Measurements from ENCODE around the gene PLBD2. TPM values are rescaled to one million over a fixed set of nuclear protein-coding genes. Genes with fewer than 3 reads are reported as not detected.

Gene PLBD2
- polyA plus RNA-seq, 4 donors: 2.2 to 32.4 (median 6.7) TPM

DNA sequence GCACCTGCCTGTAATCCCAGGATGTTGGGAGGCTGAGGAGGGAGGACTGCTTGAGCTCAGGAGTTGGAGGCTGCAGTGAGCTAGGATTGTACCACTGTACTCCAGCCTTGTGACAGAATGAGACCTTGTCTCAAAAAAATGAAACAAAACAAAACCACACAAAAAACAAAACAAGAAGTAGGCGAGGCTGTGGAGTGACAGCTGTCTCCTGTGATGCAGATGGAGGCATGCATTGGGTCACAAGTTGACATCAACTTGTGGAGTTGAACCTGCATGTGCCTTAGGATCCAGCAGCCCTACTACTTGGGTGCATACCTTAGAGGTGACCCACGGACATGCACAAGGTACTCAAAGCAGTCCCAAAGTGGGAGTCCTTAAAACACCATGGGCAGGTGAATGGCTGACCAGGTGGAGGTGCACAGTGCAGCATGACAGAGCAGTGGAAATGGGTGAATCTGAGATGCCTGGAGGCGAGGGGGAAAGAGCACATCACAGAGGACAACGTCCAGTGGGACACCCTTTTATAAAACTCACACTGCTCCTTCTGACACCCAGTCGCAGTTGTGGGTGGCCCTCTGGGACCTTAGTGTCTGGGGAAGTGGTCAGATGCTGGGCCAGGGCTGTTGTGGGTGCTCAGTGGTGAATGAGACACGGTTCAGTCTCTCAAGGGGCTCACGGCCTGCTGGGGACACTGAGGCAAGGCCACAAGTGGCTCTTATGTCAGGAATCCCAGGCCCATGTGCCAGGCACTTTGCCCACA, 12.7 kb downstream of the PLBD2 start:
- no peaks in the 10 kb centered on the region for H3K27me3 ChIP-seq (ENCODE audit: control insufficient read depth in 3 of 3, insufficient read depth in 3 of 3, low read length in 3 of 3)
- DNase-seq (no peak), FAIRE-seq (no peak)
- peaks cover 2 to 50% (median 2%) of the 10 kb centered on the region in 3 donors for H3K36me3 ChIP-seq (ENCODE audit: control insufficient read depth in 3 of 3, insufficient read depth in 2 of 3, low read depth in 1 of 3, low read length in 3 of 3)
- no peak overlapping the region for H3K27ac ChIP-seq (ENCODE audit: low read depth in 1 of 3, low read length in 2 of 3)
- WGBS, 3 donors: 71 to 79% (median 76%) methylated on average over 7 of the region's 7 CpGs
- no peaks in the 10 kb centered on the region for H3K9me3 ChIP-seq (ENCODE audit: control insufficient read depth in 2 of 2, insufficient read depth in 1 of 2, low read depth in 1 of 2, low read length in 1 of 2)
- H3K4me1 ChIP-seq (ENCODE audit: control insufficient read depth in 3 of 3, insufficient read depth in 2 of 3, low read depth in 1 of 3, low read length in 2 of 3): no peaks in the 10 kb centered on the region
- no peak overlapping the region for H3K4me3 ChIP-seq (ENCODE audit: low read depth in 1 of 3, low read length in 3 of 3)

DNA sequence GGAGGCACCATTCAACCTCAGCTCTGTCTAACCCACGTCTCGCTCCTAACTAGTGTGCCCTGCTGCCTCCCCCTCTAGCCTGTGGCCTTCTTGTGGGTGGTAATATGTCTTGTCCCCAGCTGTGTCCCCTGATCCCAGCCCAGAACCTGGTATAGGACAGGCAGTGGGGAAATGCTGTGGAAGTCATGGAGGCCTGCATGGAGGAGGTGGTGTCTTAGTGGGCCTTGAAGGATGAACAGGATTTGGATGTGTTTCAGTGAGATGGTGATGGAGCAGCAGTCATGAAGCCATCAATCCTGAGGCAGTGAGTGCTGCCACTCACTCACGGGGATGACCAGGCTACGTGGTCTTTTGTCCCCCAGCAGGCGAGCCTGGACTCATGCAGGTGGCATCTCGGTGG, 13.4 kb downstream of the PLBD2 start:
- WGBS, 3 donors: 96 to 99% (median 97%) methylated on average over 6 of the region's 6 CpGs
- FAIRE-seq: no peak

DNA sequence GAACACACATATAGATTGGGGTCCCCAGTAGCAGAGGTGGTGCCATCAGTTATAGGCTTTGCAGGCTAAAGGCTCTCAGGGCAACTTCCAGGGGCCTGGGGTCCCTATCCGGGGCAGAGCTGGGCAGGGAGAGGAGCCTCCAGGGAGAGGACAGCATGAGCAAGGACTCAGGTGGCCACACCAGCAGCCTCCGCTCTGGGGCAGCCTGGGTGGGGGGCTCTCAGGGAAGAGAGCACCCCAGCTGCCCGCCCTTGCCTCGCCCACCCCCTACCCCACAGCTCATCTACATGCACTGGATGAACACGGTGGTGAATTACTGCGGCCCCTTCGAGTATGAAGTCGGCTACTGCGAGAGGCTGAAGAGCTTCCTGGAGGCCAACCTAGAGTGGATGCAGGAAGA, 14.0 kb downstream of the PLBD2 start:
- FAIRE-seq: no peak
- H3K27me3 ChIP-seq (ENCODE audit: control insufficient read depth in 3 of 3, insufficient read depth in 3 of 3, low read length in 3 of 3): no peaks in the 10 kb centered on the region
- peaks cover 2 to 56% (median 2%) of the 10 kb centered on the region in 3 donors for H3K36me3 ChIP-seq (ENCODE audit: control insufficient read depth in 3 of 3, insufficient read depth in 2 of 3, low read depth in 1 of 3, low read length in 3 of 3)
- WGBS, 3 donors: 96 to 100% (median 98%) methylated on average over 9 of the region's 9 CpGs
- no peak overlapping the region for H3K4me3 ChIP-seq (ENCODE audit: low read depth in 1 of 3, low read length in 3 of 3)
- H3K9me3 ChIP-seq (ENCODE audit: control insufficient read depth in 2 of 2, insufficient read depth in 1 of 2, low read depth in 1 of 2, low read length in 1 of 2): no peaks in the 10 kb centered on the region
- H3K4me1 ChIP-seq (ENCODE audit: control insufficient read depth in 3 of 3, insufficient read depth in 2 of 3, low read depth in 1 of 3, low read length in 2 of 3): no peaks in the 10 kb centered on the region
- no peak overlapping the region for H3K27ac ChIP-seq (ENCODE audit: low read depth in 1 of 3, low read length in 2 of 3)
- no peak for DNase-seq

More for the DNA sequence above, 13.4 kb downstream of the PLBD2 start:
- H3K9me3 ChIP-seq (ENCODE audit: control insufficient read depth in 2 of 2, insufficient read depth in 1 of 2, low read depth in 1 of 2, low read length in 1 of 2): no peaks in the 10 kb centered on the region
- peaks cover 2 to 56% (median 2%) of the 10 kb centered on the region in 3 donors for H3K36me3 ChIP-seq (ENCODE audit: control insufficient read depth in 3 of 3, insufficient read depth in 2 of 3, low read depth in 1 of 3, low read length in 3 of 3)
- no peak overlapping the region for H3K4me3 ChIP-seq (ENCODE audit: low read depth in 1 of 3, low read length in 3 of 3)
- no peak overlapping the region for H3K27ac ChIP-seq (ENCODE audit: low read depth in 1 of 3, low read length in 2 of 3)
- H3K27me3 ChIP-seq (ENCODE audit: control insufficient read depth in 3 of 3, insufficient read depth in 3 of 3, low read length in 3 of 3): no peaks in the 10 kb centered on the region
- no peaks in the 10 kb centered on the region for H3K4me1 ChIP-seq (ENCODE audit: control insufficient read depth in 3 of 3, insufficient read depth in 2 of 3, low read depth in 1 of 3, low read length in 2 of 3)
- DNase-seq: no peak

DNA sequence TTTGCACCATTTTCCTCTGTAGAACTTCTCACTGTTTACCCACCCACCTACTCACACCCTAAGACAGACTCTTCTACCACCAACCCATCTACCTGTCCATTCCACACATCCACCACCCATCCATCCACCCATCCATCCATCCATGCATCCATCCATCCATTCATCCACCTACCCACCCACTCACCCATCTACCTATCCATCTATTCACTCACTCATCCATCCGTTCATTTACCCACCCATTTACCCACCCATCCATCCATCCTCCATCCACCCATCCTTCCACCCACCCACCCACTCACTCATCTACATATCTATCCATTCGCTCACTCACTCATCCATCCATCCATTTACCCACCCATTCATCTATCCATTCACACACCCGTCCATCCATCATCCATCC, 15.1 kb downstream of the PLBD2 start:
- no peak for FAIRE-seq
- Histone ChIP-seq H3K9me3 (ENCODE audit: control insufficient read depth in 2 of 2, insufficient read depth in 1 of 2, low read depth in 1 of 2, low read length in 1 of 2) (no peaks in the 10 kb centered on the region), H3K4me3 (ENCODE audit: low read depth in 1 of 3, low read length in 3 of 3) (no peak overlapping the region), H3K27me3 (ENCODE audit: control insufficient read depth in 3 of 3, insufficient read depth in 3 of 3, low read length in 3 of 3) (no peaks in the 10 kb centered on the region), H3K4me1 (ENCODE audit: control insufficient read depth in 3 of 3, insufficient read depth in 2 of 3, low read depth in 1 of 3, low read length in 2 of 3) (no peaks in the 10 kb centered on the region), H3K27ac (ENCODE audit: low read depth in 1 of 3, low read length in 2 of 3) (no peak overlapping the region), H3K36me3 (ENCODE audit: control insufficient read depth in 3 of 3, insufficient read depth in 2 of 3, low read depth in 1 of 3, low read length in 3 of 3) (peaks cover 2 to 51% (median 4%) of the 10 kb centered on the region in 3 donors)
- DNase-seq: no peak
- WGBS, 3 donors: 92 to 98% (median 94%) methylated on average over 3 of the region's 3 CpGs

DNA sequence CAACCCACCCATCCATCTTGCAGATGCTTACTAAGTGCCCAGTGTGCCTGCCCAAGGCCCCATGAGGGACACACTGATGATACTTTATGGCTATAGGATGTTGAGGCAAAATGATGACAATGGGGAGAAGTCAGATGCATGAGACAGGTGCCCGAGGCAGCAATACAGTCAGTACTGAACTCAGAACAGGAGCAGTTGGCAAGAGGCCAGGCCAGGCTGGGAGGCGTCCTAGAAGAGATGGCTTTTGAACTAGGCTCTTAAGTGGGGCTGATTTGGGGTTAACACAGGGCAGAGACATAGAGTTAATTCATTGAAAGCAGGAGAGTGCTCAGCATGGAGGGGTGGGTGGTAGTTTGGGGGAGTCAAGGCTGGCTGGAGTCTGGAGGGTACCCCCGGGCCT, 15.6 kb downstream of the PLBD2 start:
- Histone ChIP-seq H3K9me3 (ENCODE audit: control insufficient read depth in 2 of 2, insufficient read depth in 1 of 2, low read depth in 1 of 2, low read length in 1 of 2) (no peaks in the 10 kb centered on the region), H3K27ac (ENCODE audit: low read depth in 1 of 3, low read length in 2 of 3) (no peak overlapping the region), H3K36me3 (ENCODE audit: control insufficient read depth in 3 of 3, insufficient read depth in 2 of 3, low read depth in 1 of 3, low read length in 3 of 3) (peaks cover 2 to 50% (median 4%) of the 10 kb centered on the region in 3 donors), H3K27me3 (ENCODE audit: control insufficient read depth in 3 of 3, insufficient read depth in 3 of 3, low read length in 3 of 3) (no peaks in the 10 kb centered on the region), H3K4me1 (ENCODE audit: control insufficient read depth in 3 of 3, insufficient read depth in 2 of 3, low read depth in 1 of 3, low read length in 2 of 3) (no peaks in the 10 kb centered on the region), H3K4me3 (ENCODE audit: low read depth in 1 of 3, low read length in 3 of 3) (no peak overlapping the region)
- WGBS, 3 donors: 53 to 72% (median 71%) methylated on average over 3 of the region's 3 CpGs
- no peak for FAIRE-seq
- DNase-seq: no peak

DNA sequence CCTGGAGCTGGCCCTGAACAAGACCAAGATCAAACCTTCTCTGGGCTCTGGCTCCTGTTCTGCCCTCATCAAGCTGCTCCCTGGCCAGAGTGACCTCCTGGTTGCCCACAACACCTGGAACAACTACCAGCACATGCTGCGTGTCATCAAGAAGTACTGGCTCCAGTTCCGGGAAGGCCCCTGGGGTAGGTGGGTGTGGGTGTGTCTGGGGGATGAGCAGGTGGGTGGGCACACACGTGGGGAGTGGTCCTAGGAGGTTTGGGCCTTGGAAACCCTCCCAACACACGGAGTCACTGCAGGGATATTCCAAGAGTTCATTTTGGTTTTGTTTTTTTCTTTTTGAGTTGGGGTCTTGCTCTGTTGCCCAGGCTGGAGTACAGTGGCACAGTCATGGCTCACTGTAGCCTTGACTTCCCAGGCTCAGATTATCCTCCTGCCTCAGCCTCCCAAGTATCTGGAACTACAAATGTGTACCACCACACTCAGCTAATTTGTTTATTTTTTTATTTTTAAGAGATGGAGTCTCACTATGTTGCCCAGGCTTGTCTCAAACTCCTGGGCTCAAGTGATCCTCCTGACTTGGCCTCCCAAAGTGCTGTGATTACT, 16.5 kb downstream of the PLBD2 start:
- Histone ChIP-seq H3K4me3 (ENCODE audit: low read depth in 1 of 3, low read length in 3 of 3) (no peak overlapping the region), H3K36me3 (ENCODE audit: control insufficient read depth in 3 of 3, insufficient read depth in 2 of 3, low read depth in 1 of 3, low read length in 3 of 3) (peaks cover 2 to 48% (median 2%) of the 10 kb centered on the region in 3 donors), H3K9me3 (ENCODE audit: control insufficient read depth in 2 of 2, insufficient read depth in 1 of 2, low read depth in 1 of 2, low read length in 1 of 2) (no peaks in the 10 kb centered on the region), H3K27ac (ENCODE audit: low read depth in 1 of 3, low read length in 2 of 3) (no peak overlapping the region), H3K4me1 (ENCODE audit: control insufficient read depth in 3 of 3, insufficient read depth in 2 of 3, low read depth in 1 of 3, low read length in 2 of 3) (no peaks in the 10 kb centered on the region), H3K27me3 (ENCODE audit: control insufficient read depth in 3 of 3, insufficient read depth in 3 of 3, low read length in 3 of 3) (no peaks in the 10 kb centered on the region)
- FAIRE-seq (no peak), DNase-seq (no peak)
- WGBS, 3 donors: 84 to 90% (median 89%) methylated on average over 4 of the region's 4 CpGs

DNA sequence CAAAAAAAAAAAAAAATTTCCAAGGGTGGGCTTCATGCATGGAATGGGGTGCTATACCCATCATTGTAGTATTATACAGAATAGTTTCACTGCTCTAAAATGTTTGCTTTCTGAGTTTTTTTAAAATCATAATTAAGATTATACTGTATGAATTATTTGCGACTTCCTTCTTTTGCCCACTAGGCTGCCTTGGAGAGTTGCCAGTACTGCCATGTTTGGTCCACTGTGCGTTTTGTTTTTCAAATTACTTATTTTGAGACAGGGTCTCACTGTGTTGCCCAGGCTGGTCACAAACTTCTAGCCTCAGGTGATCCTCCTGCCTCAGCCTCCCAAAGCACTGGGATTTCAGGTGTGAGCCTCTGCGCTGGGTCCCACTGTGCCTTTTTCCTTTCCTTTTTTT, 19.9 kb downstream of the PLBD2 start:
- H3K9me3 ChIP-seq (ENCODE audit: control insufficient read depth in 2 of 2, insufficient read depth in 1 of 2, low read depth in 1 of 2, low read length in 1 of 2): no peaks in the 10 kb centered on the region
- H3K4me1 ChIP-seq (ENCODE audit: control insufficient read depth in 3 of 3, insufficient read depth in 2 of 3, low read depth in 1 of 3, low read length in 2 of 3): no peaks in the 10 kb centered on the region
- WGBS, 3 donors: 89 to 94% (median 92%) methylated on average over 3 of the region's 3 CpGs
- DNase-seq: no peak
- H3K27me3 ChIP-seq (ENCODE audit: control insufficient read depth in 3 of 3, insufficient read depth in 3 of 3, low read length in 3 of 3): no peaks in the 10 kb centered on the region
- no peak for FAIRE-seq
- H3K4me3 ChIP-seq (ENCODE audit: low read depth in 1 of 3, low read length in 3 of 3): no peak overlapping the region
- H3K27ac ChIP-seq (ENCODE audit: low read depth in 1 of 3, low read length in 2 of 3): no peak overlapping the region
- peaks cover 2 to 43% (median 12%) of the 10 kb centered on the region in 3 donors for H3K36me3 ChIP-seq (ENCODE audit: control insufficient read depth in 3 of 3, insufficient read depth in 2 of 3, low read depth in 1 of 3, low read length in 3 of 3)

DNA sequence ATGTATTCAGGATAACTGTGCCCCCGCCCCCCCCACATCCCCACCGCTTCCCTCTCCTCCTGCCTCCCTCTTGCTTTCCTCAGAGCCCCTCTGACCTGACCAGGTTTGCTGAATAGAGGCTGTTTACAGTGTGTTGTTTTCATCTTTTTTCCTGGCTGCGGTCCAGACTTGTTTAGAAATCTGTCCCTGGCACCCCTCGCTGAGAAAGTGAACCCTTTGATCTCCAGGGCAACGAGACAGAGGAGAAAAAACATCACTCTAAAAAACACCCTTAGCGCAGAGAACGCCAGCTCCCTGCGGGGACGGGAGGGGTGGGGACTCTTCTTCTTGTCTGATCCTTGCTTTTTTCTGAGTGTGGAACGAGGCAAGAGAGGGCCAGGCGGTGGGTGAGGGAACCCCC, 22.8 kb downstream of the PLBD2 start:
- FAIRE-seq (no peak), DNase-seq (no peak)
- Histone ChIP-seq H3K4me1 (ENCODE audit: control insufficient read depth in 3 of 3, insufficient read depth in 2 of 3, low read depth in 1 of 3, low read length in 2 of 3) (no peaks in the 10 kb centered on the region), H3K4me3 (ENCODE audit: low read depth in 1 of 3, low read length in 3 of 3) (no peak overlapping the region), H3K27me3 (ENCODE audit: control insufficient read depth in 3 of 3, insufficient read depth in 3 of 3, low read length in 3 of 3) (no peaks in the 10 kb centered on the region), H3K36me3 (ENCODE audit: control insufficient read depth in 3 of 3, insufficient read depth in 2 of 3, low read depth in 1 of 3, low read length in 3 of 3) (peaks cover 0 to 40% (median 12%) of the 10 kb centered on the region in 3 donors), H3K27ac (ENCODE audit: low read depth in 1 of 3, low read length in 2 of 3) (no peak overlapping the region), H3K9me3 (ENCODE audit: control insufficient read depth in 2 of 2, insufficient read depth in 1 of 2, low read depth in 1 of 2, low read length in 1 of 2) (no peaks in the 10 kb centered on the region)
- 81 to 87% (median 86%) methylated on average over 11 of the region's 11 CpGs for WGBS, 3 donors
